ENCODE results near the gene POP7.
"Not testable (repeated sequence)": the region's sequence is repeated elsewhere in the genome, so short reads cannot be mapped to it uniquely, and the experiment has no call there.

Gene POP7
- 13.0 to 29.0 reads per million in 2 experiments for total RNA-seq

- peak; percentile 98 for DNase-seq (ENCODE audit: low read depth)
Observed at GRCh38 chr7:100705753-100706671, at the start of gene POP7. POP7 (plus strand) TSS chr7:100706121; CDS start chr7:100706831, 710 bp downstream.

- not testable (repeated sequence) for DNase-seq (ENCODE audit: low read depth)
Observed at GRCh38 chr7:100662194-100662776, 43.6 kb upstream of the POP7 start.

GRCh38 chr7:100665168-100665726 is 40.7 kb upstream of the POP7 start:
- no peak for DNase-seq (ENCODE audit: low read depth)

DNA sequence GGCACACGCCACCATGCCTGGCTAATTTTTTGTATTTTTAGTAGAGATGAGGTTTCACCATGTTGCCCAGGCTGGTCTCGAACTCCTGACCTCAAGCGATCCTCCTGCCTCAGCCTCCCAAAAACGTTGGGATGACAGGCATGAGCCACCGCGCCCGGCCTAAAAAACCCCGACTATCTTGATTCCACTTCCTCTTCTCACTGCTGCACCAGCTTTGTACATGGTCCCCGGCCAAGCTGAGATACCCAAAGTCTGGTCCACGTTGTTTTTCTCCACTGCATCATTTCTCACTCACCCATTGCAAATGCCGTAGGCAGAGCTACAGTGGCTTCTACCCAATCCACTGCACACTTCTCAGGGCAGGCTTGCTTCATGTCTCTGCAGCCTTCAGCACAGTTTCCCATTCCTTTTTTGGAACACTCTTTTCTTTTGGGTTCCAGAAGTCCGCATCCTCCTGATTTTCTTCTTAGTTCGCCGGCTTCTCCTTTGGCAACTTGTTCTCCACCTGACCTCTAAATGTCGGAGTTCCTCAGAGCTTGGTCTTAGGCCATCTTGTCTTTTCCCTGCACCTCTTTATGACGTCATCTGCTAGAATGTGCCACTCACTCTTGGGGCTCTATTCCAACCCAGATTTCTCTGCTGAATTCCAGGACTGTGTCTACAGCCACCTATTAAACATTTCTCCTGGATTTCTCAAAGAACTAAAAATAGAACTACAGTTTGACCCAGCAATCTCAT is 38.4 kb upstream of the POP7 start:
- no peak for DNase-seq (ENCODE audit: low read depth)

GRCh38 chr7:100668069-100668449 is 37.9 kb upstream of the POP7 start:
- DNase-seq (ENCODE audit: low read depth), result no peak

DNA sequence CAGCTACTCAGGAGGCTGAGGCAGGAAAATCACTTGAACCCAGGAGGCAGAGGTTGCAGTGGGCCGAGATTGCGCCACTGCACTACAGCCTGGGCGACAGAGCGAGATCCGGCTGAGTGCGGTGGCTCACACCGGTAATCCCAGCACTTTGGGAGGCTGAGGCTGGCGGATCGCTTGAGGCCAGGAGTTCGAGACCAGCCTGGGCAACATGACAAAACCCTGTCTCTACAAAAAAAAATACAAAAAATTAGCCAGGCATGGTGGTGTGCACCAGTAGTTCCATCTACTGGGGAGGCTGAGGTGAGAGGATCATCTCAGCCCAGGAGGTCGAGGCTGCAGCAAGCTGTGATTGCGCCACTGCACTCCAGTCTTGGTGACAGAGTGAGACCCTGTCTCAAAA is 36.8 kb upstream of the POP7 start:
- DNase-seq (ENCODE audit: low read depth), result not testable (repeated sequence)

DNA sequence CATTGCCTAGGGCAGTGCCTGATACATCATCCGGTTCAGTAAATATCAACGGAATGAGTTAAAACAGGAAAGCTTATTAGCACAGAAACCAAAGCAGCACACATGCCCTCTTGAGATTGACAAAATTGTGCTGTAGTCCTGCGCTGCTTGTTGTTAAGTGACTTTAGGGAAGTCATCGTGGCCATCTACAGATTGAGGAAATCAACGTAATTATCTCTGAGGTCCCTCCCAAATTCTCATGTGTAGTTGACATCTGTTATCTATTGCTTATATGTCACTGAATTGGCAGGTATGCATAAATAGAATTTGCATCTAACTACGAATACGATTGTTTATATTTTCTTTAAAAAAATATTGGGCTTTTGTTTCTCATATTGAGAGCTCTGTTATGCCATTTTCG is 35.8 kb upstream of the POP7 start:
- DNase-seq (ENCODE audit: low read depth), result no peak

GRCh38 chr7:100671353-100672327 is 34.3 kb upstream of the POP7 start:
- no peak for DNase-seq (ENCODE audit: low read depth)

GRCh38 chr7:100673302-100673941 is 32.5 kb upstream of the POP7 start, which contains the start of gene GNB2:
GNB2 (plus strand) TSS chr7:100673740; CDS start chr7:100676266, 2,526 bp downstream.
- peak; percentile 93 for DNase-seq (ENCODE audit: low read depth)

- no peak for DNase-seq (ENCODE audit: low read depth)
Observed at GRCh38 chr7:100673942-100674410, 31.9 kb upstream of the POP7 start.

- no peak for DNase-seq (ENCODE audit: low read depth)
Observed at GRCh38 chr7:100674411-100675104, 31.4 kb upstream of the POP7 start.

- DNase-seq (ENCODE audit: low read depth), result no peak
Observed at GRCh38 chr7:100675105-100675451, 30.8 kb upstream of the POP7 start.

GRCh38 chr7:100675581-100676350 is 30.2 kb upstream of the POP7 start:
- peak; percentile 91 for DNase-seq (ENCODE audit: low read depth)

GRCh38 chr7:100676501-100677306 is 29.2 kb upstream of the POP7 start:
- DNase-seq (ENCODE audit: low read depth), result no peak

DNA sequence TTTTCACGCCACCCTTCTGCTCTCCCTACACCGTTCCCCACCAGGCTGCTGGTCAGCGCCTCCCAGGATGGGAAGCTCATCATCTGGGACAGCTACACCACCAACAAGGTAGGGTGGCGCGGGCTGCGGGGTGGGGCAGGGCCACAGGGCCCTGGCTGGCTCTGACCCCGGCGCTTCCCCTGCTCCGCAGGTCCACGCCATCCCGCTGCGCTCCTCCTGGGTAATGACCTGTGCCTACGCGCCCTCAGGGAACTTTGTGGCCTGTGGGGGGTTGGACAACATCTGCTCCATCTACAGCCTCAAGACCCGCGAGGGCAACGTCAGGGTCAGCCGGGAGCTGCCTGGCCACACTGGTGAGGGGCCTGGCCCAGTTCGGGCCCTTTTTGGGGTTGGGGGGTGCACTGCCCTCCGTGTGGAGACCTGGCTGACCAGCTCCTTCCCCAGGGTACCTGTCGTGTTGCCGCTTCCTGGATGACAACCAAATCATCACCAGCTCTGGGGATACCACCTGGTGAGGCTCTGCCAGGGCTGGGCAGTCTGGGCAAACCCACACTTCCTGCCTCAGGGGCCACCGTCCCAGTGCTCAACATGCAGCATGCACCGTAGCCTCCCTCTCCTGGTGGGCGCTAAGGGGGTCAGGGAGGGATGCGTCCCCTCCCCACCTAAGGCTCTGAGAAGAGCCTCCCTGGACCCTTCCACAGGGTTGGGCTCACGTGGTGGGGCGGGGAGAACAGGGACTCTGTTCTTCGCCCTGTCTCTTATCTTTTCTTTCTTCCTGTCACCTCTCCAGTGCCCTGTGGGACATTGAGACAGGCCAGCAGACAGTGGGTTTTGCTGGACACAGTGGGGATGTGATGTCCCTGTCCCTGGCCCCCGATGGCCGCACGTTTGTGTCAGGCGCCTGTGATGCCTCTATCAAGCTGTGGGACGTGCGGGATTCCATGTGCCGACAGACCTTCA is 28.3 kb upstream of the POP7 start:
- no peak for DNase-seq (ENCODE audit: low read depth)

DNA sequence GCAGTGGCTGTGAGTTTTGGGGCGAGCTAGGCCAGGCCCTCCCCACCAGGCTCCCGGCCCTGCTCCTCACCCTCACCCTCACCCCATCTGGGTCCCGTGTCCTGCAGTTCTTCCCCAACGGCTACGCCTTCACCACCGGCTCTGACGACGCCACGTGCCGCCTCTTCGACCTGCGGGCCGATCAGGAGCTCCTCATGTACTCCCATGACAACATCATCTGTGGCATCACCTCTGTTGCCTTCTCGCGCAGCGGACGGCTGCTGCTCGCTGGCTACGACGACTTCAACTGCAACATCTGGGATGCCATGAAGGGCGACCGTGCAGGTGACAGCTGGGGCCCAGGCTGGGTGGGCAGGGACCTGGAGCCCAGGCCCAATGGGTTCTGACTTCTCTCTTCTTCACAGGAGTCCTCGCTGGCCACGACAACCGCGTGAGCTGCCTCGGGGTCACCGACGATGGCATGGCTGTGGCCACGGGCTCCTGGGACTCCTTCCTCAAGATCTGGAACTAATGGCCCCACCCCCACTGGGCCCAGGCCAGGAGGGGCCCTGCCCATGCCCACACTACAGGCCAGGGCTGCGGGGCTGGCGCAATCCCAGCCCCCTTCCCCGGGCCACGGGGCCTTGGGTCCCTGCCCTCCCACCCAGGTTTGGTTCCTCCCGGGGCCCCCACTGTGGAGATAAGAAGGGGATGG is 27.5 kb upstream of the POP7 start:
- DNase-seq (ENCODE audit: low read depth), result no peak
